H9 (cell line): ENCODE results near the gene ABCC4. TPM values are rescaled to one million over a fixed set of nuclear protein-coding genes. Genes with fewer than 3 reads are reported as not detected.

Source experiments
- DNase-seq: peaks from one replicate; pipeline ENCODE4 v3.0.0-alpha.2; 2017
- H2AFZ ChIP-seq: one replicate; pipeline ENCODE4 v1.6.1; 2013; ENCODE audit warnings: mild to moderate bottlenecking, low read length, control low read depth, moderate library complexity
- H2AK5ac ChIP-seq: 2 replicates; pipeline ENCODE4 v1.6.1; 2013; ENCODE audit warnings: low read length, control low read depth, mixed read lengths; ENCODE audit not compliant: insufficient read length
- H2BK120ac ChIP-seq: one replicate; pipeline ENCODE4 v1.6.1; 2013; ENCODE audit warnings: low read depth, mild to moderate bottlenecking, low read length, control low read depth, inconsistent platforms; ENCODE audit not compliant: poor library complexity, severe bottlenecking
- H2BK12ac ChIP-seq: 2 replicates; pipeline ENCODE4 v1.6.1; 2013; ENCODE audit warnings: low read length, control low read depth, mixed read lengths, low read depth; ENCODE audit not compliant: insufficient read length
- H2BK15ac ChIP-seq: 2 replicates; pipeline ENCODE4 v1.6.1; 2013; ENCODE audit warnings: low read depth, low read length, control low read depth
- H2BK20ac ChIP-seq: one replicate; pipeline ENCODE4 v1.6.1; 2013; ENCODE audit warnings: low read depth, mild to moderate bottlenecking, low read length, control low read depth, inconsistent platforms; ENCODE audit not compliant: poor library complexity, severe bottlenecking
- H2BK5ac ChIP-seq: 2 replicates; pipeline ENCODE4 v1.6.1; 2013; ENCODE audit warnings: low read length, control low read depth, mixed read lengths; ENCODE audit not compliant: insufficient read length
- H3K14ac ChIP-seq: 2 replicates; pipeline ENCODE4 v1.6.1; 2013; ENCODE audit warnings: low read length, control low read depth; ENCODE audit not compliant: insufficient read depth
- H3K18ac ChIP-seq: 2 replicates; pipeline ENCODE4 v1.6.1; 2013; ENCODE audit warnings: low read depth, mild to moderate bottlenecking, mixed read lengths, low read length, control low read depth; ENCODE audit not compliant: insufficient read length
- H3K23ac ChIP-seq: 2 replicates; pipeline ENCODE4 v1.6.1; 2013; ENCODE audit warnings: low read length, control low read depth, mixed read lengths, low read depth; ENCODE audit not compliant: insufficient read length
- H3K23me2 ChIP-seq: 2 replicates; pipeline ENCODE4 v1.6.1; 2013; ENCODE audit warnings: low read depth, mild to moderate bottlenecking, mixed read lengths, low read length, control low read depth; ENCODE audit not compliant: insufficient read length, poor library complexity, severe bottlenecking
- H3K27ac ChIP-seq: 2 replicates; pipeline ENCODE4 v1.5.1; 2013; ENCODE audit warnings: low read length, control low read depth, mixed read lengths, low read depth; ENCODE audit not compliant: insufficient read length
- H3K27me3 ChIP-seq: 2 replicates; pipeline ENCODE4 v1.6.1; 2013; ENCODE audit warnings: low read length, control low read depth, inconsistent platforms; ENCODE audit not compliant: insufficient read depth
- H3K4ac ChIP-seq: 2 replicates; pipeline ENCODE4 v1.6.1; 2013; ENCODE audit warnings: low read depth, mild to moderate bottlenecking, control low read depth, inconsistent platforms, low read length, moderate library complexity
- H3K4me1 ChIP-seq: 2 replicates; pipeline ENCODE4 v1.6.1; 2013; ENCODE audit warnings: low read length, control low read depth, inconsistent platforms; ENCODE audit not compliant: insufficient read depth
- H3K4me2 ChIP-seq: 2 replicates; pipeline ENCODE4 v1.6.1; 2013; ENCODE audit warnings: low read length, control low read depth, mixed read lengths; ENCODE audit not compliant: insufficient read length, insufficient read depth
- H3K56ac ChIP-seq: 2 replicates; pipeline ENCODE4 v1.6.1; 2013; ENCODE audit warnings: low read depth, mild to moderate bottlenecking, mixed read lengths, low read length, control low read depth; ENCODE audit not compliant: insufficient read length
- H3K79me1 ChIP-seq: 2 replicates; pipeline ENCODE4 v1.6.1; 2013; ENCODE audit warnings: low read depth, mild to moderate bottlenecking, moderate library complexity, low read length, control low read depth, inconsistent platforms; ENCODE audit not compliant: insufficient read depth, poor library complexity, severe bottlenecking
- H3K79me2 ChIP-seq: 2 replicates; pipeline ENCODE4 v1.6.1; 2013; ENCODE audit warnings: low read length, control low read depth, inconsistent platforms; ENCODE audit not compliant: insufficient read depth
- H3K9ac ChIP-seq: 2 replicates; pipeline ENCODE4 v1.6.1; 2013; ENCODE audit warnings: low read length, control low read depth, mixed read lengths; ENCODE audit not compliant: insufficient read length; ENCODE audit errors: extremely low read depth
- H3K9me3 ChIP-seq: one replicate; pipeline ENCODE4 v1.6.1; 2013; ENCODE audit warnings: low read depth, low read length, inconsistent platforms; ENCODE audit not compliant: control insufficient read depth
- H3T11ph ChIP-seq: one replicate; pipeline ENCODE4 v1.6.1; 2013; ENCODE audit warnings: mild to moderate bottlenecking, low read length, control low read depth, inconsistent platforms
- H4K20me1 ChIP-seq: one replicate; pipeline ENCODE4 v1.6.1; 2013; ENCODE audit not compliant: control insufficient read depth, insufficient read length, insufficient read depth
- H4K5ac ChIP-seq: 2 replicates; pipeline ENCODE4 v1.6.1; 2013; ENCODE audit warnings: low read depth, mild to moderate bottlenecking, mixed read lengths, low read length, control low read depth; ENCODE audit not compliant: insufficient read length
- H4K8ac ChIP-seq: replicated peaks from 2 replicates; pipeline ENCODE4 v1.6.1; 2013; ENCODE audit warnings: low read length, control low read depth, mixed read lengths, low read depth; ENCODE audit not compliant: insufficient read length
- H4K91ac ChIP-seq: 2 replicates; pipeline ENCODE4 v1.6.1; 2013; ENCODE audit warnings: low read depth, mild to moderate bottlenecking, moderate library complexity, mixed read lengths, low read length, control low read depth; ENCODE audit not compliant: insufficient read length
- H3K27ac Mint-ChIP-seq, 3 experiments: 2 replicates in 2 of 3; 3 replicates in 1 of 3; pipeline ENCODE4 v1.8.0; 2020 to 2021; ENCODE audit warnings: mixed read lengths in 3 of 3, mild to moderate bottlenecking in 1 of 3, moderate library complexity in 1 of 3
- H3K27me3 Mint-ChIP-seq: 2 replicates; pipeline ENCODE4 v1.8.0; 2021; ENCODE audit warnings: low read depth, mild to moderate bottlenecking, moderate library complexity, mixed read lengths
- H3K36me3 Mint-ChIP-seq, 3 experiments: 2 replicates in 2 of 3; 3 replicates in 1 of 3; pipeline ENCODE4 v1.8.0; 2020 to 2021; ENCODE audit warnings: low read depth in 3 of 3, mixed read lengths in 3 of 3; ENCODE audit not compliant: insufficient read depth in 1 of 3
- H3K4me1 Mint-ChIP-seq, 2 experiments: 2 replicates each; pipeline ENCODE4 v1.8.0; 2020; ENCODE audit warnings: mixed read lengths in 2 of 2
- H3K4me3 Mint-ChIP-seq, 2 experiments: 2 replicates in 1 of 2; 3 replicates in 1 of 2; pipeline ENCODE4 v1.8.0; 2020 to 2021; ENCODE audit warnings: mild to moderate bottlenecking in 2 of 2, mixed read lengths in 2 of 2, moderate library complexity in 1 of 2
- H3K9me3 Mint-ChIP-seq, 2 experiments: 2 replicates in 1 of 2; 3 replicates in 1 of 2; pipeline ENCODE4 v1.8.0; 2020; ENCODE audit warnings: mild to moderate bottlenecking in 2 of 2, mixed read lengths in 2 of 2, moderate library complexity in 1 of 2
- CTCF ChIP-seq: fragments of 200-600 bp; sonication (generic); conservative IDR thresholded peaks from 3 replicates; pipeline ENCODE4 v1.8.0; 2021; ENCODE audit warnings: antibody characterized with exemption, mild to moderate bottlenecking
- WGBS: extraction: QIAGEN DNeasy Blood & Tissue Kit; methylation state at CpG from one replicate; pipeline ENCODE4 v1.1.7; 2013; ENCODE audit warnings: missing lambda C conversion rate, low lambda C conversion rate, mixed read lengths; ENCODE audit not compliant: insufficient read length; ENCODE audit errors: extremely low coverage; 5-methylcytosine and 5-hydroxymethylcytosine counted together
- total RNA-seq: library from RNA; stranded (reverse); gene quantifications from 2 replicates; pipeline ENCODE4 v1.2.1, GENCODE V29; 2021

Gene ABCC4
- total RNA-seq, 1 experiment from 2014 or later: 5.9 TPM

GRCh38 chr13:95236774-95237173 is 64.5 kb downstream of the ABCC4 start:
- H3K27ac Mint-ChIP-seq: no peak overlapping the region
- H3K4me1 Mint-ChIP-seq: peaks cover 9 to 12% of the 10 kb centered on the region in 2 experiments; a peak in 3 of 4 replicates
- no peak overlapping the region for H2BK12ac ChIP-seq
- no peak overlapping the region for H4K91ac ChIP-seq
- H3K4me1 ChIP-seq: no peaks in the 10 kb centered on the region
- H4K8ac ChIP-seq: no peak overlapping the region
- H3K27me3 Mint-ChIP-seq: no peaks in the 10 kb centered on the region
- H2AFZ ChIP-seq: no peak overlapping the region
- WGBS: no CpG with 5 or more reads among the region's 9 CpGs
- peaks cover 0 to 2% (median 0%) of the 10 kb centered on the region in 3 experiments; a peak in 2 of 7 replicates for H3K36me3 Mint-ChIP-seq
- H3K9ac ChIP-seq: no peak overlapping the region
- no peaks in the 10 kb centered on the region for H3K9me3 Mint-ChIP-seq
- H3K9me3 ChIP-seq: no peaks in the 10 kb centered on the region
- TF ChIP-seq CTCF: no peak
- no peaks in the 10 kb centered on the region for H3K23me2 ChIP-seq
- H3K27ac ChIP-seq: no peak overlapping the region
- H3K4ac ChIP-seq: no peak overlapping the region
- H3K4me2 ChIP-seq: no peak overlapping the region
- H3K14ac ChIP-seq: no peak overlapping the region
- no peak overlapping the region for H2BK20ac ChIP-seq
- no peak for DNase-seq
- H3K79me1 ChIP-seq: no peaks in the 10 kb centered on the region
- no peaks in the 10 kb centered on the region for H3K27me3 ChIP-seq
- no peak overlapping the region for H2AK5ac ChIP-seq
- no peak overlapping the region for H2BK15ac ChIP-seq
- H3K23ac ChIP-seq: no peak overlapping the region
- H3T11ph ChIP-seq: no peak overlapping the region
- H4K20me1 ChIP-seq: no peaks in the 10 kb centered on the region
- H3K18ac ChIP-seq: no peak overlapping the region
- H2BK5ac ChIP-seq: no peak overlapping the region
- no peaks in the 10 kb centered on the region for H3K79me2 ChIP-seq
- no peak overlapping the region for H3K4me3 Mint-ChIP-seq
- H2BK120ac ChIP-seq: no peak overlapping the region
- no peak overlapping the region for H3K56ac ChIP-seq
- no peak overlapping the region for H4K5ac ChIP-seq
